ENCODE data around the gene SACM1L.
"Not testable (repeated sequence)": the region's sequence is repeated elsewhere in the genome, so short reads cannot be mapped to it uniquely, and the experiment has no call there.

SACM1L gene

GRCh38 chr3:45693941-45694521 is 4.8 kb downstream of the SACM1L start:
- DNase-seq, result no peak

GRCh38 chr3:45695166-45695565 is 6.0 kb downstream of the SACM1L start:
- not testable (repeated sequence) for DNase-seq

- no peak for DNase-seq
Measured at GRCh38 chr3:45700570-45701073, 11.4 kb downstream of the SACM1L start.

GRCh38 chr3:45701172-45701867 is 12.1 kb downstream of the SACM1L start:
- DNase-seq, result no peak

- no peak for DNase-seq
Measured at GRCh38 chr3:45704301-45704943, 15.2 kb downstream of the SACM1L start.

- DNase-seq, result no peak
Measured at GRCh38 chr3:45705839-45706808, 16.9 kb downstream of the SACM1L start.

GRCh38 chr3:45711931-45712330 is 22.7 kb downstream of the SACM1L start:
- DNase-seq, result no peak

- no peak for DNase-seq
Measured at GRCh38 chr3:45712434-45713110, 23.4 kb downstream of the SACM1L start.

- DNase-seq, result no peak
Measured at GRCh38 chr3:45715945-45716344, 26.7 kb downstream of the SACM1L start.

- no peak for DNase-seq
Measured at GRCh38 chr3:45716790-45717336, 27.7 kb downstream of the SACM1L start.

- DNase-seq, result no peak
Measured at GRCh38 chr3:45719655-45720487, 30.7 kb downstream of the SACM1L start.

GRCh38 chr3:45724911-45725310 is 35.7 kb downstream of the SACM1L start:
- no peak for DNase-seq

- no peak for DNase-seq
Measured at GRCh38 chr3:45729614-45730013, 40.4 kb downstream of the SACM1L start.

- no peak for DNase-seq
Measured at GRCh38 chr3:45730409-45731154, 41.4 kb downstream of the SACM1L start.

- no peak for DNase-seq
Measured at GRCh38 chr3:45736707-45737106, 47.5 kb downstream of the SACM1L start.

GRCh38 chr3:45737234-45737633 is 48.0 kb downstream of the SACM1L start:
- no peak for DNase-seq

GRCh38 chr3:45739991-45740390 is 50.8 kb downstream of the SACM1L start:
- no peak for DNase-seq

- DNase-seq, result no peak
Measured at GRCh38 chr3:45741247-45741646, 52.1 kb downstream of the SACM1L start.

GRCh38 chr3:45741742-45742460 is 52.7 kb downstream of the SACM1L start:
- no peak for DNase-seq

Measured in amniotic stem cell (primary cell).